Testis (tissue), 3 donors: ENCODE data around the gene AFF4. TPM values are rescaled to one million over a fixed set of nuclear protein-coding genes. Genes with fewer than 3 reads are reported as not detected.

Source experiments
- DNase-seq: peaks from one replicate; pipeline ENCODE4 v3.0.0-alpha.2; 2019
- H3K27ac ChIP-seq, 2 donors: fragments of 200-600 bp; sonication (generic); one replicate each; pipeline ENCODE4 v1.5.1; 2019
- H3K27me3 ChIP-seq: fragments of 200-600 bp; sonication (generic); one replicate; pipeline ENCODE4 v1.5.1; 2019
- H3K36me3 ChIP-seq: fragments of 200-600 bp; sonication (generic); one replicate; pipeline ENCODE4 v1.5.1; 2017; ENCODE audit warnings: low read depth; ENCODE audit errors: missing control alignments
- H3K4me1 ChIP-seq: fragments of 200-600 bp; sonication (generic); one replicate; pipeline ENCODE4 v1.5.1; 2019
- H3K4me3 ChIP-seq, 2 donors: fragments of 200-600 bp; sonication (generic); one replicate each; pipeline ENCODE4 v1.5.1; 2017 to 2019
- H3K9me3 ChIP-seq: fragments of 200-600 bp; sonication (generic); one replicate; pipeline ENCODE4 v1.5.1; 2017
- CTCF ChIP-seq, 3 experiments: fragments of 450-650 bp in 2 of 3; fragments of 200-600 bp in 1 of 3; sonication (generic) in 1 of 3; IDR thresholded peaks; one replicate each; pipeline ENCODE4 v1.5.1; 2016 to 2019; ENCODE audit warnings: antibody characterized with exemption in 3 of 3, mild to moderate bottlenecking in 2 of 3, moderate library complexity in 1 of 3
- POLR2A ChIP-seq: fragments of 450-650 bp; IDR thresholded peaks from one replicate; pipeline ENCODE4 v1.6.1; 2017; ENCODE audit warnings: antibody characterized with exemption, mild to moderate bottlenecking, moderate library complexity
- WGBS, 2 donors: methylation state at CpG; one replicate each; pipeline ENCODE4 v1.1.5; 2018; 5-methylcytosine and 5-hydroxymethylcytosine counted together
- intact Hi-C: fragments of 100-400 bp; cut with DNase I; formaldehyde crosslinking; loops from one replicate; pipeline ENCODE4 v1.15.1; 2023; ENCODE audit warnings: low total_unique reads
- polyA plus RNA-seq: library from polyadenylated mRNA; stranded (reverse); fragments of 350-450 nt; fragmentation: Illumina TruSeq; extraction: RNeasy Lipid Tissue Mini Kit (QIAGEN cat#74804); gene quantifications from one replicate; pipeline ENCODE4 v1.2.3, GENCODE V29; 2014; ENCODE audit warnings: low read depth, low replicate concordance; ENCODE audit not compliant: insufficient read depth
- total RNA-seq, 2 donors: library from RNA; depleted of rRNA; stranded (reverse); fragments of >200 nt; gene quantifications; one replicate each; pipeline ENCODE4 v1.2.3, GENCODE V29; 2016

AFF4 gene
- total and polyA plus RNA-seq, 3 donors from 2014 or later, result 57.2 to 112 (median 112) TPM

- DNase-seq, result no peak
- Histone ChIP-seq H3K27ac (no peak overlapping the region), H3K9me3 (no peaks in the 10 kb centered on the region), H3K27me3 (no peaks in the 10 kb centered on the region), H3K4me3 (no peak overlapping the region), H3K4me1 (no peaks in the 10 kb centered on the region), H3K36me3 (no peaks in the 10 kb centered on the region)
- no peak for TF ChIP-seq POLR2A
- no peak for TF ChIP-seq CTCF (IDR thresholded peaks at IDR 0.05)
- intact Hi-C loops, result no loop called here
- WGBS, 2 donors, result 83 to 86% methylated on average over 4 of the region's 4 CpGs
Measured at GRCh38 chr5:132868754-132869153, 94.7 kb downstream of the AFF4 start.

GRCh38 chr5:132867046-132867451, 96.4 kb downstream of the AFF4 start:
- DNase-seq, result no peak
- Histone ChIP-seq H3K36me3 (no peaks in the 10 kb centered on the region), H3K9me3 (no peaks in the 10 kb centered on the region), H3K27me3 (no peaks in the 10 kb centered on the region), H3K4me3 (peak overlapping the region; percentile 76 to 85), H3K4me1 (no peaks in the 10 kb centered on the region), H3K27ac (peak overlapping the region; percentile 94 to 96)
- 0% methylated on average over 5 to 13 of the region's 13 CpGs for WGBS, 2 donors
- no peak for TF ChIP-seq CTCF (IDR thresholded peaks at IDR 0.05)
- no peak for TF ChIP-seq POLR2A
- intact Hi-C loops, result no loop called here

GRCh38 chr5:132866342-132867045, 96.9 kb downstream of the AFF4 start, which contains the start of the genes GDF9 and UQCRQ:
Gene GDF9 (minus strand): TSS chr5:132866469. CDS start chr5:132864533, 1,936 bp downstream.
Gene UQCRQ (plus strand): TSS chr5:132866642. CDS start chr5:132866882, 240 bp downstream.
- H3K27me3 ChIP-seq, result no peaks in the 10 kb centered on the region
- TF ChIP-seq POLR2A (peak; percentile 45), CTCF (IDR thresholded peaks at IDR 0.05) (peak in 1 of 3 experiments; percentile 32)

GRCh38 chr5:132865668-132866341, 97.6 kb downstream of the AFF4 start:
- Histone ChIP-seq H3K4me3 (peak overlapping the region; percentile 76 to 85), H3K4me1 (no peaks in the 10 kb centered on the region), H3K9me3 (no peaks in the 10 kb centered on the region), H3K36me3 (no peaks in the 10 kb centered on the region), H3K27ac (peak overlapping the region; percentile 94 to 96), H3K27me3 (no peaks in the 10 kb centered on the region)
- intact Hi-C loops, result no loop called here
- TF ChIP-seq CTCF (IDR thresholded peaks at IDR 0.05), result no peak
- TF ChIP-seq POLR2A, result no peak
- DNase-seq, result no peak
- WGBS, 2 donors, result 20 to 22% methylated on average over 25 to 30 of the region's 30 CpGs

More at GRCh38 chr5:132866342-132867045, 96.9 kb downstream of the AFF4 start, which contains the start of the genes GDF9 and UQCRQ:
- WGBS, 2 donors, result 0 to 2% methylated on average over 19 to 55 of the region's 55 CpGs
- Histone ChIP-seq H3K4me3 (peak within 1 kb of the TSS; percentile 76 to 85), H3K36me3 (no peaks in the 10 kb centered on the region), H3K9me3 (no peaks in the 10 kb centered on the region), H3K4me1 (no peaks in the 10 kb centered on the region), H3K27ac (peak within 1 kb of the TSS; percentile 94 to 96)
- DNase-seq, result peak; percentile 98
- intact Hi-C loops, result no loop called here
